ENCODE data around the gene RAD51C.

DNA sequence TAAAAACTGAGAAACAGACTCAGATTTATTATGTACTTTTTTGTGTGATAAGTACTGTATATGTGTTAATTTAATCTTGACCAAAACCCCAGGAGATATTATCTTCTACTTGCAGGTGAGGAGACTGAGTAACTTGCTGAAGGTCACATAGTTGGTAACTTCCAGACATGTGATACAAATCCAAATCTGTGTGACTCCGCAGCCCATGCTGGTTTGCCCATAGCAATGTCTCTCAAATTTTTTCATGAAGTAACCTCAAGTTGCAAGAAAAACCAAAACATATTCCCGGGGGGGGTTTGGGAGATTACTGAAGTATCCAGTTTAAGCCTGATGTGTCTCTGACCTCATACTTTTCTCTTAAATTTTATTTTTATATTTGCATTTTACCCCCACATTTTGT is 3.9 kb upstream of the RAD51C start:
- TF ChIP-seq, protein P1, sequence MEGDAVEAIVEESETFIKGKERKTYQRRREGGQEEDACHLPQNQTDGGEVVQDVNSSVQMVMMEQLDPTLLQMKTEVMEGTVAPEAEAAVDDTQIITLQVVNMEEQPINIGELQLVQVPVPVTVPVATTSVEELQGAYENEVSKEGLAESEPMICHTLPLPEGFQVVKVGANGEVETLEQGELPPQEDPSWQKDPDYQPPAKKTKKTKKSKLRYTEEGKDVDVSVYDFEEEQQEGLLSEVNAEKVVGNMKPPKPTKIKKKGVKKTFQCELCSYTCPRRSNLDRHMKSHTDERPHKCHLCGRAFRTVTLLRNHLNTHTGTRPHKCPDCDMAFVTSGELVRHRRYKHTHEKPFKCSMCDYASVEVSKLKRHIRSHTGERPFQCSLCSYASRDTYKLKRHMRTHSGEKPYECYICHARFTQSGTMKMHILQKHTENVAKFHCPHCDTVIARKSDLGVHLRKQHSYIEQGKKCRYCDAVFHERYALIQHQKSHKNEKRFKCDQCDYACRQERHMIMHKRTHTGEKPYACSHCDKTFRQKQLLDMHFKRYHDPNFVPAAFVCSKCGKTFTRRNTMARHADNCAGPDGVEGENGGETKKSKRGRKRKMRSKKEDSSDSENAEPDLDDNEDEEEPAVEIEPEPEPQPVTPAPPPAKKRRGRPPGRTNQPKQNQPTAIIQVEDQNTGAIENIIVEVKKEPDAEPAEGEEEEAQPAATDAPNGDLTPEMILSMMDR (IDR thresholded peaks at IDR 0.05): no peak
- TF ChIP-seq POLR2A (IDR thresholded peaks at IDR 0.05): no peak

All from lower leg skin (tissue), 3 donors.